ENCODE measurements around the gene PDE8B.

DNA sequence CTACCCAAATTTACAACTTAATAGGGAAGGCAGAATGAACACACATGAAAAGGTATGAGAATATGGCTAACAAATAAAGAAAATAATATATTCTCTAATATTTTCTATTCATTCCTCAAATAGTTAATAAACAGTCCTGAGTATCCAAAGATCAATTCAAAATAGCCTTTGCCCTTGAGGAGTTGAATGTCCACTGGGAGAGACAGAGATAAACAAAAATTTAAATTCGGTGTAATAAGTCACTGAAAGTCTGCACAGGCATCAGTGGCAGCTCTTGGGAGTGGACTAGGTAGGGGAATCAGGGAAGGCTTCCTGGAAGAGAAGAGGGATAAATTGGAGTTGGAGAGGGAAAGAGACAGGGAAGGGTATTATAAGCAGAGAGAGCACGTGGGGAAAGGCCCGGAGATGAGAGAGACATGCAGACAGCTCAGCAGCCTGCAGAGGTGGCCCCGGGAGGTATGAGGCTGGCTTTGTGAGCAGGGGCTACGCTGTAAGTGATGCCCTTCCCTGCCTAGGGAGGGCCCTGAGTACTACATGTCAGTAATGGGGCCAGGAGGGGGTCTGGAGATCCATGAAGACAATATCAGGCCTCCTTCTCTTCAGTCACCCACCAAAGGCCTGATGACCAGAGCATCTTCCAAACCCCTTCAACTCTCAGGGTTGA, 137.1 kb downstream of the PDE8B start:
- TF ChIP-seq, protein P1, sequence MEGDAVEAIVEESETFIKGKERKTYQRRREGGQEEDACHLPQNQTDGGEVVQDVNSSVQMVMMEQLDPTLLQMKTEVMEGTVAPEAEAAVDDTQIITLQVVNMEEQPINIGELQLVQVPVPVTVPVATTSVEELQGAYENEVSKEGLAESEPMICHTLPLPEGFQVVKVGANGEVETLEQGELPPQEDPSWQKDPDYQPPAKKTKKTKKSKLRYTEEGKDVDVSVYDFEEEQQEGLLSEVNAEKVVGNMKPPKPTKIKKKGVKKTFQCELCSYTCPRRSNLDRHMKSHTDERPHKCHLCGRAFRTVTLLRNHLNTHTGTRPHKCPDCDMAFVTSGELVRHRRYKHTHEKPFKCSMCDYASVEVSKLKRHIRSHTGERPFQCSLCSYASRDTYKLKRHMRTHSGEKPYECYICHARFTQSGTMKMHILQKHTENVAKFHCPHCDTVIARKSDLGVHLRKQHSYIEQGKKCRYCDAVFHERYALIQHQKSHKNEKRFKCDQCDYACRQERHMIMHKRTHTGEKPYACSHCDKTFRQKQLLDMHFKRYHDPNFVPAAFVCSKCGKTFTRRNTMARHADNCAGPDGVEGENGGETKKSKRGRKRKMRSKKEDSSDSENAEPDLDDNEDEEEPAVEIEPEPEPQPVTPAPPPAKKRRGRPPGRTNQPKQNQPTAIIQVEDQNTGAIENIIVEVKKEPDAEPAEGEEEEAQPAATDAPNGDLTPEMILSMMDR (IDR thresholded peaks at IDR 0.05): no peak
- TF ChIP-seq POLR2AphosphoS5 (IDR thresholded peaks at IDR 0.05; ENCODE audit: insufficient read depth in 1 of 2, low read depth in 1 of 2) (no peak), POLR2A (IDR thresholded peaks at IDR 0.05) (no peak)

Data from vagina (tissue), 2 donors.